Keratinocyte (primary cell): ENCODE measurements around the gene ITPR1. TPM values are rescaled to one million over a fixed set of nuclear protein-coding genes. Genes with fewer than 3 reads are reported as not detected.

Source experiments
- DNase-seq: peaks from one replicate; pipeline ENCODE4 v3.0.0-alpha.2; 2011; ENCODE audit warnings: low read depth, missing footprints, low spot score
- FAIRE-seq: peaks from 2 replicates; lab custom pipeline; 2011; peaks lifted over from hg19 to GRCh38; lab: Jason Lieb, UNC
- H2AFZ ChIP-seq: 2 replicates; pipeline ENCODE4 v1.6.0; 2012; ENCODE audit warnings: low read length, control low read depth, inconsistent platforms; ENCODE audit not compliant: control insufficient read depth
- H3K27ac ChIP-seq: 2 replicates; pipeline ENCODE4 v1.5.1; 2011; ENCODE audit warnings: low read length; ENCODE audit not compliant: control insufficient read depth, insufficient read depth
- H3K27me3 ChIP-seq: 3 replicates; pipeline ENCODE4 v1.6.0; 2011; ENCODE audit warnings: low read length; ENCODE audit not compliant: control insufficient read depth, insufficient read depth; ENCODE audit errors: extremely low read depth
- H3K36me3 ChIP-seq, 2 experiments: 2 replicates in 1 of 2; 3 replicates in 1 of 2; pipeline ENCODE4 v1.5.1; 2011; ENCODE audit warnings: low read length in 2 of 2, mild to moderate bottlenecking in 1 of 2; ENCODE audit not compliant: control insufficient read depth in 2 of 2, insufficient read depth in 2 of 2; ENCODE audit errors: extremely low read depth in 1 of 2
- H3K4me1 ChIP-seq: 3 replicates; pipeline ENCODE4 v1.5.1; 2011; ENCODE audit warnings: low read length; ENCODE audit not compliant: control insufficient read depth, insufficient read depth; ENCODE audit errors: extremely low read depth
- H3K4me2 ChIP-seq: 3 replicates; pipeline ENCODE4 v1.6.0; 2011; ENCODE audit warnings: low read depth, low read length; ENCODE audit not compliant: control insufficient read depth, insufficient read depth; ENCODE audit errors: extremely low read depth
- H3K4me3 ChIP-seq, 3 experiments: fragments of 200-600 bp in 1 of 3; sonication (generic) in 1 of 3; 2 replicates in 2 of 3; 3 replicates in 1 of 3; pipeline ENCODE4 v1.5.1; 2011 to 2016; ENCODE audit warnings: low read length in 3 of 3, mild to moderate bottlenecking in 3 of 3, control low read depth in 2 of 3, inconsistent platforms in 1 of 3, low read depth in 1 of 3, mixed read lengths in 1 of 3, mixed run types in 1 of 3, moderate library complexity in 1 of 3; ENCODE audit not compliant: control insufficient read depth in 2 of 3, insufficient read depth in 2 of 3; ENCODE audit errors: extremely low read depth in 1 of 3
- H3K79me2 ChIP-seq: 2 replicates; pipeline ENCODE4 v1.6.0; 2012; ENCODE audit warnings: low read length; ENCODE audit not compliant: control insufficient read depth, insufficient read depth
- H3K9ac ChIP-seq: 3 replicates; pipeline ENCODE4 v1.6.0; 2011; ENCODE audit warnings: low read length; ENCODE audit not compliant: control insufficient read depth, insufficient read depth; ENCODE audit errors: extremely low read depth
- H3K9me1 ChIP-seq: 3 replicates; pipeline ENCODE4 v1.6.0; 2011; ENCODE audit warnings: low read length; ENCODE audit not compliant: control insufficient read depth, insufficient read depth; ENCODE audit errors: extremely low read depth
- H3K9me3 ChIP-seq: 2 replicates; pipeline ENCODE4 v1.5.1; 2012; ENCODE audit warnings: low read depth, low read length; ENCODE audit not compliant: control insufficient read depth
- H4K20me1 ChIP-seq: 3 replicates; pipeline ENCODE4 v1.6.0; 2011; ENCODE audit warnings: low read length; ENCODE audit not compliant: control insufficient read depth, insufficient read depth; ENCODE audit errors: extremely low read depth
- EZH2 ChIP-seq: IDR thresholded peaks from one replicate; pipeline ENCODE4 v1.6.1; 2012; ENCODE audit warnings: inconsistent platforms, mild to moderate bottlenecking, low read length, moderate library complexity
- dilution Hi-C: fragments of 300-500 bp; cut with MboI; formaldehyde crosslinking; loops from one replicate; pipeline ENCODE4 v1.7.0; 2020; ENCODE audit warnings: low sequenced_read_pairs; ENCODE audit not compliant: extremely low pct_ligation_motif_present
- polyA plus RNA-seq, 5 experiments: library from polyadenylated mRNA; depleted of rRNA in 3 of 5; stranded (reverse) in 3 of 5; stranded (forward) in 1 of 5; unstranded in 1 of 5; fragments of >200 nt; gene quantifications; 1 replicate in 1 of 5; 2 replicates in 3 of 5; 3 replicates in 1 of 5; pipeline versions ENCODE4 v1.2.1 to v1.2.3, GENCODE V29; 2011 to 2012; ENCODE audit warnings: missing spikeins in 2 of 5, low read depth in 1 of 5, low replicate concordance in 1 of 5
- TF ChIP-seq, protein P1 (sequence below), 3 experiments: IDR thresholded peaks in 1 of 3; conservative IDR thresholded peaks in 1 of 3; optimal IDR thresholded peaks in 1 of 3; 2 replicates in 2 of 3; 3 replicates in 1 of 3; pipeline versions ENCODE3 to v1.5.1; 2011; ENCODE audit warnings: low read length in 3 of 3, mild to moderate bottlenecking in 3 of 3, moderate library complexity in 2 of 3, control low read depth in 1 of 3, inconsistent platforms in 1 of 3; ENCODE audit not compliant: insufficient read depth in 2 of 3; ENCODE audit errors: extremely low read depth in 1 of 3

The ITPR1 gene
- polyA plus RNA-seq, 1 donor (not counting 4 experiments of a cell fraction or from before 2014, with no cell fraction given): 3.5 TPM

DNA sequence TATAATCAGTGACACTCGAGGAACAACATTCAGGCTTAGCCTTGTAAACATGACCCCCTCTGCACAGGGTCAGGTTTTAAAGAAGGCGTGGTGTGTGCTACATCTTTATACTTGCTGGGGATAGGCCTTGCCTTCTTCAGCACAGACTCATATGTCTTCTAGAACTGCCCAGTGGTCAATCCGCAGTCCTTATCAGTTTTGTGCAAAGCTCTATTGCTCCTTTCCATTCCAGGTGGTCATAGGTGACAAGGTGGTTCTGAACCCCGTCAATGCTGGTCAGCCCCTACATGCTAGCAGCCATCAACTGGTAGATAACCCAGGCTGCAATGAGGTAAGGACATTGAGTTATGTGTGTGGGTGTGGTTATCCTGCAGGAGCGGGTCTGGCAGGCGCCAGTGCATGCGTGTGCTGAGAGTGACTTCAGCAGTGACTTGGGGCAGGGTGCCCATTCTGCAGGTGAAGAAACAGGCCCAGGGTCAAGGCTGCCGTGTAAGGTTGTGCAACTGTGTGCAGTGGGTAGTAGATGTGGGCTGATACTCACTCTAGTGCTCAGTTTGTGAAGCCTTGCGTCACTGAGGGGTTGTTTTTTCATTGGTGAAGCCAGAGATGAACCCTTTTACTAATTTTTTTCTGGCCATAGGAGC lies 150.9 kb downstream of the ITPR1 start:
- dilution Hi-C loops: no loop called here
- TF ChIP-seq, protein P1, sequence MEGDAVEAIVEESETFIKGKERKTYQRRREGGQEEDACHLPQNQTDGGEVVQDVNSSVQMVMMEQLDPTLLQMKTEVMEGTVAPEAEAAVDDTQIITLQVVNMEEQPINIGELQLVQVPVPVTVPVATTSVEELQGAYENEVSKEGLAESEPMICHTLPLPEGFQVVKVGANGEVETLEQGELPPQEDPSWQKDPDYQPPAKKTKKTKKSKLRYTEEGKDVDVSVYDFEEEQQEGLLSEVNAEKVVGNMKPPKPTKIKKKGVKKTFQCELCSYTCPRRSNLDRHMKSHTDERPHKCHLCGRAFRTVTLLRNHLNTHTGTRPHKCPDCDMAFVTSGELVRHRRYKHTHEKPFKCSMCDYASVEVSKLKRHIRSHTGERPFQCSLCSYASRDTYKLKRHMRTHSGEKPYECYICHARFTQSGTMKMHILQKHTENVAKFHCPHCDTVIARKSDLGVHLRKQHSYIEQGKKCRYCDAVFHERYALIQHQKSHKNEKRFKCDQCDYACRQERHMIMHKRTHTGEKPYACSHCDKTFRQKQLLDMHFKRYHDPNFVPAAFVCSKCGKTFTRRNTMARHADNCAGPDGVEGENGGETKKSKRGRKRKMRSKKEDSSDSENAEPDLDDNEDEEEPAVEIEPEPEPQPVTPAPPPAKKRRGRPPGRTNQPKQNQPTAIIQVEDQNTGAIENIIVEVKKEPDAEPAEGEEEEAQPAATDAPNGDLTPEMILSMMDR (optimal IDR thresholded peaks at IDR 0.05 in 1 of 3, IDR thresholded peaks at IDR 0.05 in 1 of 3, conservative IDR thresholded peaks at IDR 0.05 in 1 of 3; ENCODE audit: extremely low read depth in 1 of 3, insufficient read depth in 2 of 3, low read length in 3 of 3): no peak
- TF ChIP-seq EZH2: no peak
- Histone ChIP-seq H2AFZ (no peak overlapping the region), H3K4me3 (no peak overlapping the region), H3K4me1 (no peaks in the 10 kb centered on the region), H3K9me1 (no peaks in the 10 kb centered on the region), H3K36me3 (no peaks in the 10 kb centered on the region), H3K27me3 (no peaks in the 10 kb centered on the region), H3K9ac (no peak overlapping the region), H3K79me2 (no peaks in the 10 kb centered on the region), H3K27ac (no peak overlapping the region), H3K4me2 (no peak overlapping the region), H3K9me3 (no peaks in the 10 kb centered on the region), H4K20me1 (no peaks in the 10 kb centered on the region)
- FAIRE-seq: no peak
- no peak for DNase-seq

DNA sequence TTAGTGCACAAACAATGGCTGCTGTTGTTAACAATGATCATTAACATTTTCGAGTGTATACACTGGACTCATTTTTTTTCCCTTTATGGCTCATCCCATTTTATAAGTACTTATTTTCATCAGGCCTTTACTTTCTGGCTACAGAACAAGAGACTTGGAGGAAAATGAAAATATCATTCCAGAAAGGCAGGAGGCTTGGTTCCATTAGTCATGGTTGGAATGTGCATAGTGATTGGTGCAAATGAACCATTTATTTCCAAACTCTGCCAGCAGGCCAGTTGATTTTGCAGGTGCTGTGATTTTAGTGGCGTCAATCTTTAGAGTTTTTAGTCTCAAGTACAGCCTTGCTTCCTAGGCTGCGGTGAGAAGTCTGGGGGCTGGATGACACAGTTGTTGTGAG lies 151.8 kb downstream of the ITPR1 start:
- H3K27ac ChIP-seq: no peak overlapping the region
- no peaks in the 10 kb centered on the region for H3K9me3 ChIP-seq
- no peaks in the 10 kb centered on the region for H3K9me1 ChIP-seq
- no peak overlapping the region for H2AFZ ChIP-seq
- no peak overlapping the region for H3K9ac ChIP-seq
- no peaks in the 10 kb centered on the region for H3K27me3 ChIP-seq
- no peaks in the 10 kb centered on the region for H3K4me1 ChIP-seq
- FAIRE-seq (no peak), DNase-seq (no peak)
- no peaks in the 10 kb centered on the region for H4K20me1 ChIP-seq
- dilution Hi-C loops: no loop called here
- no peaks in the 10 kb centered on the region for H3K36me3 ChIP-seq
- H3K79me2 ChIP-seq: no peaks in the 10 kb centered on the region
- H3K4me2 ChIP-seq: no peak overlapping the region
- no peak for TF ChIP-seq EZH2
- TF ChIP-seq, protein P1 (optimal IDR thresholded peaks at IDR 0.05 in 1 of 3, IDR thresholded peaks at IDR 0.05 in 1 of 3, conservative IDR thresholded peaks at IDR 0.05 in 1 of 3; ENCODE audit: extremely low read depth in 1 of 3, insufficient read depth in 2 of 3, low read length in 3 of 3): no peak
- H3K4me3 ChIP-seq: no peak overlapping the region
